IMR-90 (cell line): ENCODE data around the gene ZNF213.

Experiments used
- CTCF ChIP-seq: conservative IDR thresholded peaks from 2 replicates; pipeline ENCODE4 v1.5.1; 2012; ENCODE audit warnings: mild to moderate bottlenecking, low read depth, low read length, improper control_type of control experiment
- POLR2A ChIP-seq: IDR thresholded peaks from 2 replicates; pipeline ENCODE4 v1.6.1; 2012; ENCODE audit warnings: mild to moderate bottlenecking, low read depth, low read length
- SMC3 ChIP-seq: fragments of 150-350 bp; IDR thresholded peaks from 2 replicates; pipeline ENCODE4 v1.6.1; 2016; ENCODE audit warnings: low read depth, mild to moderate bottlenecking, antibody characterized with exemption, low read length, moderate library complexity

DNA sequence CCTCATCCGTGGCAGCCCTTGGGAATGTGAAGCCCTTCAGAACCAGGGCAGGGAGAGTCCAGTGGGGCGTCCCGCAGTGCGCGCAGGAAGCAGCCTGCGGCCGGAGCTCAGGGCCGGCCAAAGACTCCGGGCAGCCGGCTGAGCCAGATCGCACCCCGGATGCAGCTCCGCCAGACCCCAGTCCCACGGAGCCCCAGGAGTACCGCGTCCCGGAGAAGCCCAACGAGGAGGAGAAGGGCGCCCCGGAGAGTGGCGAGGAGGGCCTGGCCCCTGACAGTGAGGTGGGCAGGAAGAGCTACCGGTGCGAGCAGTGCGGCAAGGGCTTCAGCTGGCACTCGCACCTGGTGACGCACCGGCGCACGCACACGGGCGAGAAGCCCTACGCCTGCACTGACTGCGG, 15.5 kb upstream of the ZNF213 start:
- no peak for TF ChIP-seq CTCF
- TF ChIP-seq POLR2A = no peak
- TF ChIP-seq SMC3 = no peak
